ENCODE data around the gene MYO18B. TPM values are rescaled to one million over a fixed set of nuclear protein-coding genes. Genes with fewer than 3 reads are reported as not detected.

The MYO18B gene
- total and polyA plus RNA-seq, 2 donors (not counting 3 experiments of a cell fraction or from before 2014, with no cell fraction given): 0.01 TPM; not detected in 1

DNA sequence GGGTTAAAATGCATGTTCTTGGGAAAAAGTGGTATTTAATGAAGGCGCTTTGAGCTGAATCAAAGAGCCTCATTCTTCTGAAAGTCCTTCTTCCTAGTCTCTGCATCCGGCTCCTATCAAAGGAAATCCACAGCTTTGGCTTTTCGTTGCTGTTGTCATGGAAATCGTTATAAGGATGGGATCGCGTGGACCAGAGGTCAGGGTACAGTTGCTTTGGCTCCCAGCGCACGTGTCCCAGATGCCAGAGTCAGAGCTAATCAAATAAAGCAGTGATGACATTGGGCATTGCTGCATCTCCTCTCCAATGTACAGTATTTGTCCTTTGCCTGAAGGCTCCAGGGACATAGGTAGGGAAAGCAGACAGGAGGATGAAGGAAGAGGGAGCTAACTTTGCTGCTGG lies 181.9 kb downstream of the MYO18B start:
- Histone ChIP-seq H3K4me3 (replicated peaks in 1 of 3; ENCODE audit: insufficient read depth in 1 of 3, low read depth in 1 of 3, low read length in 3 of 3) (no peak overlapping the region), H3K27me3 (ENCODE audit: control insufficient read depth in 2 of 2, insufficient read depth in 2 of 2, low read length in 2 of 2) (no peaks in the 10 kb centered on the region), H3K36me3 (ENCODE audit: control insufficient read depth in 2 of 2, extremely low read depth in 1 of 2, insufficient read depth in 2 of 2, low read length in 2 of 2) (no peaks in the 10 kb centered on the region), H3K4me1 (ENCODE audit: control insufficient read depth, extremely low read depth, insufficient read depth, low read length) (no peaks in the 10 kb centered on the region), H2AFZ (ENCODE audit: low read depth, low read length) (no peak overlapping the region), H3K79me2 (ENCODE audit: control insufficient read depth, insufficient read depth, low read length) (no peaks in the 10 kb centered on the region), H3K9me1 (replicated peaks; ENCODE audit: control insufficient read depth, extremely low read depth, insufficient read depth, low read length) (no peaks in the 10 kb centered on the region), H3K9ac (replicated peaks; ENCODE audit: extremely low read depth, insufficient read depth, low read length) (no peak overlapping the region), H4K20me1 (replicated peaks; ENCODE audit: control insufficient read depth, extremely low read depth, insufficient read depth, low read length) (no peaks in the 10 kb centered on the region), H3K27ac (ENCODE audit: insufficient read depth, low read depth, low read length) (no peak overlapping the region), H3K4me2 (ENCODE audit: insufficient read depth, low read length) (no peak overlapping the region), H3K9me3 (replicated peaks; ENCODE audit: control insufficient read depth, insufficient read depth, low read length) (no peaks in the 10 kb centered on the region)
- DNase-seq (ENCODE audit: low read depth, low spot score) (no peak), FAIRE-seq (no peak)
- ChIA-PET POLR2A (no interaction called here), CTCF (no interaction called here)
- intact Hi-C loops (cut with micrococcal nuclease): no loop called here
- dilution Hi-C loops (cut with MboI; ENCODE audit: extremely low pct_ligation_motif_present, low sequenced_read_pairs): no loop called here
- BruUV-seq (replicated peaks): no TSS peak
- TF ChIP-seq POLR2AphosphoS5 (IDR thresholded peaks at IDR 0.05; ENCODE audit: insufficient read depth, low read depth, low read length) (no peak), EZH2 (IDR thresholded peaks at IDR 0.05; ENCODE audit: borderline replicate concordance, low read depth, low read length, severe bottlenecking) (no peak), JUN (IDR thresholded peaks at IDR 0.05; ENCODE audit: borderline replicate concordance, insufficient read depth, insufficient read length, low read depth) (no peak), GATA2 (IDR thresholded peaks at IDR 0.05; ENCODE audit: insufficient read depth, insufficient read length, low read depth, low read length) (no peak), FOS (IDR thresholded peaks at IDR 0.05; ENCODE audit: borderline replicate concordance, insufficient read depth, low read length) (no peak), MYC (IDR thresholded peaks at IDR 0.05; ENCODE audit: low read depth, low read length) (no peak), CTCF (IDR thresholded peaks at IDR 0.05; ENCODE audit: extremely low read depth in 1 of 2, insufficient read depth in 1 of 2, low read depth in 1 of 2, low read length in 2 of 2) (no peak)
- TF ChIP-seq, protein P1, sequence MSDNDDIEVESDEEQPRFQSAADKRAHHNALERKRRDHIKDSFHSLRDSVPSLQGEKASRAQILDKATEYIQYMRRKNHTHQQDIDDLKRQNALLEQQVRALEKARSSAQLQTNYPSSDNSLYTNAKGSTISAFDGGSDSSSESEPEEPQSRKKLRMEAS (IDR thresholded peaks at IDR 0.05; ENCODE audit: insufficient read depth, insufficient read length): no peak

Measured in endothelial cell of umbilical vein (primary cell).